ENCODE measurements around the gene PURA. TPM values are rescaled to one million over a fixed set of nuclear protein-coding genes. Genes with fewer than 3 reads are reported as not detected.
A peak's percentile ranks its signal among the peaks of the same experiment; 100 is the strongest.

PURA gene
- 6.1 and 7.7 TPM in 2 replicates for total RNA-seq

DNA sequence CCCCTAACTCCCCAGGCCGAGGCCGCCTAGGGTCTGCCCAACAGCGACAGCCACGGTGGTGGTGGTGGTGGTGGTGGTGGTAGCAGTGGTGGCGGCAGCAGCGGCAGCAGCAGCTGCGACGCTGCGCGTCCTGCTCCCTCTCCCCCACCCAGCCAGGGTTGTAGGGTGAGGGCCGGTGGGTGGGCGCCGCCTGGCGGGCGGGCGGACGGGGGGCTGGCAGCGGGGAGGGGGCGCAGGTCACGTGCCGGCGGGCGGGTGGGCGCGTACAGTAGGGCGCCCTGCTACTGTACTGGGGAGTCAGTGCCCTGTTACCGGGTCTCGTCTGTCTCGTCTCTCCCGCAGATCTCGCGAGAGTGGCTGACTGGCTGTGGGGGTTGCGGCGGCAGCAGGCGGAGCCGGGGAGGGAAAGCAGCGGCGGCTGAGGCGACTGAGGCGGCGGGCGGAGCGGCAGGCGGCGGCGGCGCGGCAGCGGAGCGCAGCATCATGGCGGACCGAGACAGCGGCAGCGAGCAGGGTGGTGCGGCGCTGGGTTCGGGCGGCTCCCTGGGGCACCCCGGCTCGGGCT is at the start of gene PURA:
TSS of gene PURA (plus strand) at position 411 of the 565 bp plus-strand sequence. CDS start at position 484, 73 bp downstream.
- TF ChIP-seq, protein P1, sequence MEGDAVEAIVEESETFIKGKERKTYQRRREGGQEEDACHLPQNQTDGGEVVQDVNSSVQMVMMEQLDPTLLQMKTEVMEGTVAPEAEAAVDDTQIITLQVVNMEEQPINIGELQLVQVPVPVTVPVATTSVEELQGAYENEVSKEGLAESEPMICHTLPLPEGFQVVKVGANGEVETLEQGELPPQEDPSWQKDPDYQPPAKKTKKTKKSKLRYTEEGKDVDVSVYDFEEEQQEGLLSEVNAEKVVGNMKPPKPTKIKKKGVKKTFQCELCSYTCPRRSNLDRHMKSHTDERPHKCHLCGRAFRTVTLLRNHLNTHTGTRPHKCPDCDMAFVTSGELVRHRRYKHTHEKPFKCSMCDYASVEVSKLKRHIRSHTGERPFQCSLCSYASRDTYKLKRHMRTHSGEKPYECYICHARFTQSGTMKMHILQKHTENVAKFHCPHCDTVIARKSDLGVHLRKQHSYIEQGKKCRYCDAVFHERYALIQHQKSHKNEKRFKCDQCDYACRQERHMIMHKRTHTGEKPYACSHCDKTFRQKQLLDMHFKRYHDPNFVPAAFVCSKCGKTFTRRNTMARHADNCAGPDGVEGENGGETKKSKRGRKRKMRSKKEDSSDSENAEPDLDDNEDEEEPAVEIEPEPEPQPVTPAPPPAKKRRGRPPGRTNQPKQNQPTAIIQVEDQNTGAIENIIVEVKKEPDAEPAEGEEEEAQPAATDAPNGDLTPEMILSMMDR (conservative IDR thresholded peaks at IDR 0.05; ENCODE audit: low read depth, low read length): peak; percentile 1
- H3K4me3 ChIP-seq (ENCODE audit: low read depth, low read length): peak within 1 kb of the TSS; percentile 80
- DNase-seq (ENCODE audit: low read depth): no peak

DNA sequence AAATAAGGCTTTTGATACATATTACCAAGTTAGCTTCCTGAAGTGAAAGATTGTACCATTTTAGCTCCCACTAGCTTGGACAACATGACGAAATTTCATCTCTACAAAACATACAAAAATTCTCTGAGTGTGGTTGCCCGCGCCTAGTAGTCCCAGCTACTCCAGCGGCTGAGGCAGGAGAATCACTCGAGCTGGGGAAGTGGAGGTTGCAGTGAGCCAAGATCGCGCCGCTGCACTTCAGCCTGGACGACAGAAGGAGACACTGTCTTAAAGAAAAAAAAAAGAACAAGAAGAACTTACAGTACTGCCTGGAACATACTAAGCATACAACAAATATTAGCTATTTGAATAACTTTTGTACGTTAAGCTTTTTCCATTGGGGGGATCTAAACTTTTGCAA is 41.1 kb upstream of the PURA start:
- no peak for DNase-seq (ENCODE audit: low read depth)
- TF ChIP-seq, protein P1 (conservative IDR thresholded peaks at IDR 0.05; ENCODE audit: low read depth, low read length): no peak
- no peak overlapping the region for H3K4me3 ChIP-seq (ENCODE audit: low read depth, low read length)

DNA sequence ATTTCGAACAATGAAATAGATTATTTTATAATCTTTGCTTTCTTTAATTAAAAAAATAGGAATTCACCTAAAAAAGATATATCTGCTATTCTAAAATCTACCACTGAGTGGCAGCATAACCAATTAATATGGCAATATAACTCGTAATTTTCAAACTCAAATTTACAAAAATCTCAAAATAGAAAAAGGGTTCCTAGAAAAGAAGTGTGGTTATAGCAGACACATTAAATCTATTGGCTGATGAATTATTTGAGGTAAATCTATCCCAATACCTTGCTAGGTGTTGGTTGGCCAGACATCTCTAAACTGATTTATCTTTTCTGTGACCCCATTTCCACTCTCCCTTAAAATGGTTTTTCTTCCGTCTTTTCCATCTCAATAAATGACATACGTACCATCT is 40.6 kb upstream of the PURA start:
- H3K4me3 ChIP-seq (ENCODE audit: low read depth, low read length): no peak overlapping the region
- DNase-seq (ENCODE audit: low read depth): no peak
- TF ChIP-seq, protein P1 (conservative IDR thresholded peaks at IDR 0.05; ENCODE audit: low read depth, low read length): peak; percentile 41

DNA sequence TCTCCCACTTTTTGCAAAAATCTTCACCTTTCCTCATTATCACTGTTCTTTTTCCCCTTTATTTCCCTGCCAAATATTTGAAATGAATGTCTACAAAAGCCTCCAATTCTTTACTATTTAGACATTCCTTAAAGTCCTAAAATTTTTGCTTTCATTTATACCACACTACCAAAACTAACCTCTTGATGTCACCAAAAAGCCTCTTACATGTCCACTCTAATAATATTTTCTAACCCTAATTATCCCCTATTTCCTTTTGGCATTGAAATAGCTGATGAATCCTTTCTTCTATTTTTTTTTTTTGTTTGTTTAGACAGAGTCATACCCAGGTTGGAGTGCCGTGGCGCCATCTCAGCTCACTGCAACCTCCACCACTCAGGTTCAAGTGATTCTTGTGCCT is 38.5 kb upstream of the PURA start:
- DNase-seq (ENCODE audit: low read depth): no peak
- TF ChIP-seq, protein P1 (conservative IDR thresholded peaks at IDR 0.05; ENCODE audit: low read depth, low read length): peak; percentile 51
- H3K4me3 ChIP-seq (ENCODE audit: low read depth, low read length): no peak overlapping the region

DNA sequence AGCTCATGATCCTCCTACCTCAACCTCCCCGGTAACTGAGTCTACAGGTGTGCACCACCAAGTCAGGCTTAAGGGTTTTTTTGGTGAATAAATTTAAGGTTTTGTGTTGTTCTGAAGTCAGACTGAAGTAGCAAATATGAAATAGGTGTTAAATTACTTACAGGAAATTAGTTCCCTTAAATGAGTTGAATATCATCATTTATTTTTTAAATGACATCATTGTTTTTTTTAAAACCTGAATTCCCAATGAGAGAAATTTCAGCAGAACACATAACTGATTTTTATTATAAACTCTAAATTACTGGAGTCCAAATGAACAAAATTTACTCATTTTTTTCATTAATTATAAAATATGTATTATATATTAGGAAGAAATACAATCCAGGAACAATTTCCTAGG is 37.8 kb upstream of the PURA start:
- H3K4me3 ChIP-seq (ENCODE audit: low read depth, low read length): no peak overlapping the region
- TF ChIP-seq, protein P1 (conservative IDR thresholded peaks at IDR 0.05; ENCODE audit: low read depth, low read length): no peak
- DNase-seq (ENCODE audit: low read depth): no peak

DNA sequence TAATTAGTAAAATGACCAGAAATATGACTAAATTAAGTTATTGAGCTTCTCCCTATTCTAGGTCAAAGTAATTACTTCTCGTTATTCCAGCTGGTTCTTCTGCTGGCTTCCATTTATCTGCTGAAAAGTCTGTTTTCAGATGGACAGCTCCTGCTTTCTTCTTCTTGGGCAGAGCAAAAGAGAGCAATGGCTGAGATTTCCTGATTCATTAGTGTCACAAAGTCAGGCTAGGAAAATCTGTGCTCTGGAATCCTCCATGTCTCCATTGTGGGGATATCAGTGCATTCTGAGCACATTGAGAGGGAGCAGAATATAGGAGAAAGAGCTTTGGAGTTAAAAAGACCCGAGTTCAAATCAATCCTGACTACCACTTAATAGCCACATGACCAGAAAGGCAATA is 37.1 kb upstream of the PURA start:
- no peak for DNase-seq (ENCODE audit: low read depth)
- no peak overlapping the region for H3K4me3 ChIP-seq (ENCODE audit: low read depth, low read length)
- TF ChIP-seq, protein P1 (conservative IDR thresholded peaks at IDR 0.05; ENCODE audit: low read depth, low read length): no peak

DNA sequence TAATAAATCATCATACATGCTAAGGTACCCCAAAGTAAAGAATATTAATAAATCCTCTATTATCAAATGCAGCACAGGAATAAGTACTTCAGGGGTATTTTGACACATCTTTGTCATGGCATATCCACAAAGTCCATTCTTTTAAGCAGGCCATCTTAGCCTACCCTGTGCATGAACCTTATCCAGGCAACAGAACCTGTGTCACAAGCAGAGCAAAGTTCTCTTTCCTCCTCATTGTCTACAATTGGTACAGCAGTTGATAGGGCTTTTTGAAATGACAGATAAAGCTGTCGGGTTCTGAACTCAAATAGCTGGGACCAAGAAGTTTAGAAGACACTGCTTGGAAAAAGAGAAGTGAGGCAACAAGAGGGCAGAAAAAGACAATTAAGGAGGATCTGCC is 30.8 kb upstream of the PURA start:
- H3K4me3 ChIP-seq (ENCODE audit: low read depth, low read length): no peak overlapping the region
- no peak for DNase-seq (ENCODE audit: low read depth)
- TF ChIP-seq, protein P1 (conservative IDR thresholded peaks at IDR 0.05; ENCODE audit: low read depth, low read length): no peak

Measured in epithelial cell of proximal tubule (primary cell).